ENCODE measurements around the gene SLC38A7.

DNA sequence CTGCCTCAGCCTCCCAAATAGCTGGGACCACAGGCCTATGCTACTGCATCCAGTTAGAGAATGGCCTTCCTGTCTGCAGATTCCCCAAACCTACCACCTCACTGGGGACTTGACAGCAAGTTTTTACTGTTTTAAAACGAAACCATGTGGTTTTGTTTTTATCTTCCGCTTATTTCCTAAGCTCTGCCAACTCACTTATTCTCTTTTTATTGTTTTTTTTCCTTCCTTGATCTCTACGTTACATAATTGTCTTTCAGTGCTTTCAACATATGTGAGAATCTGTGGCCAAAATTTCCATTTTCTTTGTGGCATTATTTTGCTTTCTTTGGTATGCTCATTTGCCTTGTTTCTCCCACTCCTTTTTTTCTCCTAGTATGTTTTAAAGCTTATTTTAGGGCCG is 14.6 kb upstream of the SLC38A7 start:
- TF ChIP-seq, protein P1, sequence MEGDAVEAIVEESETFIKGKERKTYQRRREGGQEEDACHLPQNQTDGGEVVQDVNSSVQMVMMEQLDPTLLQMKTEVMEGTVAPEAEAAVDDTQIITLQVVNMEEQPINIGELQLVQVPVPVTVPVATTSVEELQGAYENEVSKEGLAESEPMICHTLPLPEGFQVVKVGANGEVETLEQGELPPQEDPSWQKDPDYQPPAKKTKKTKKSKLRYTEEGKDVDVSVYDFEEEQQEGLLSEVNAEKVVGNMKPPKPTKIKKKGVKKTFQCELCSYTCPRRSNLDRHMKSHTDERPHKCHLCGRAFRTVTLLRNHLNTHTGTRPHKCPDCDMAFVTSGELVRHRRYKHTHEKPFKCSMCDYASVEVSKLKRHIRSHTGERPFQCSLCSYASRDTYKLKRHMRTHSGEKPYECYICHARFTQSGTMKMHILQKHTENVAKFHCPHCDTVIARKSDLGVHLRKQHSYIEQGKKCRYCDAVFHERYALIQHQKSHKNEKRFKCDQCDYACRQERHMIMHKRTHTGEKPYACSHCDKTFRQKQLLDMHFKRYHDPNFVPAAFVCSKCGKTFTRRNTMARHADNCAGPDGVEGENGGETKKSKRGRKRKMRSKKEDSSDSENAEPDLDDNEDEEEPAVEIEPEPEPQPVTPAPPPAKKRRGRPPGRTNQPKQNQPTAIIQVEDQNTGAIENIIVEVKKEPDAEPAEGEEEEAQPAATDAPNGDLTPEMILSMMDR (IDR thresholded peaks at IDR 0.05) = no peak
- no peak for TF ChIP-seq EP300 (IDR thresholded peaks at IDR 0.05)

All from suprapubic skin (tissue), 3 donors.